ENCODE measurements around the gene PKP3.
A peak's percentile ranks its signal among the peaks of the same experiment; 100 is the strongest.

PKP3 gene

GRCh38 chr11:363948-364761, 29.9 kb upstream of the PKP3 start:
- peak; percentile 26 for DNase-seq

GRCh38 chr11:364991-365725, 28.9 kb upstream of the PKP3 start:
- DNase-seq = no peak

GRCh38 chr11:365831-366230, 28.2 kb upstream of the PKP3 start:
- no peak for DNase-seq

GRCh38 chr11:367956-368413, 26.0 kb upstream of the PKP3 start:
- no peak for DNase-seq

GRCh38 chr11:368414-369335, 25.3 kb upstream of the PKP3 start:
- peak; percentile 35 for DNase-seq

- DNase-seq = peak; percentile 30
Measured at GRCh38 chr11:369336-370018, 24.5 kb upstream of the PKP3 start, which contains the start of gene B4GALNT4. B4GALNT4 (plus strand) TSS chr11:369499; CDS start chr11:369804, 305 bp downstream.

GRCh38 chr11:370070-370941, 23.7 kb upstream of the PKP3 start:
- DNase-seq = peak; percentile 17

- no peak for DNase-seq
Measured at GRCh38 chr11:371051-371450, 23.0 kb upstream of the PKP3 start.

GRCh38 chr11:371716-372590, 22.1 kb upstream of the PKP3 start:
- DNase-seq = no peak

- DNase-seq = no peak
Measured at GRCh38 chr11:372809-373715, 20.9 kb upstream of the PKP3 start.

GRCh38 chr11:373716-374551, 20.1 kb upstream of the PKP3 start:
- no peak for DNase-seq

GRCh38 chr11:375065-376025, 18.7 kb upstream of the PKP3 start:
- DNase-seq = no peak

- DNase-seq = no peak
Measured at GRCh38 chr11:376531-377173, 17.4 kb upstream of the PKP3 start.

GRCh38 chr11:377174-377865, 16.7 kb upstream of the PKP3 start:
- no peak for DNase-seq

GRCh38 chr11:377883-378500, 16.0 kb upstream of the PKP3 start:
- DNase-seq = no peak

Data from NCI-H1092 treated with DMSO at 0.1 percent for 48 hours (cell line).